Esophagus squamous epithelium (tissue), 5 donors: ENCODE measurements around the gene ZC3H14. TPM values are rescaled to one million over a fixed set of nuclear protein-coding genes. Genes with fewer than 3 reads are reported as not detected.

ENCODE experiments used
- DNase-seq: peaks from one replicate; lab custom pipeline; 2025; lab: John Stamatoyannopoulos, UW
- H3K27ac ChIP-seq, 4 donors: fragments of 200-600 bp; sonication (generic); one replicate each; pipeline ENCODE4 v1.5.1; 2016 to 2019; ENCODE audit warnings: mild to moderate bottlenecking in 1 of 4
- H3K27me3 ChIP-seq, 4 donors: fragments of 200-600 bp; sonication (generic); 1 replicate in 3 of 4; 2 replicates in 1 of 4; pipeline versions ENCODE4 v1.5.1 to v1.6.0; 2017 to 2021; ENCODE audit warnings: antibody characterized with exemption in 1 of 4
- H3K36me3 ChIP-seq, 3 donors: fragments of 200-600 bp; sonication (generic); one replicate each; pipeline ENCODE4 v1.5.1; 2016 to 2019
- H3K4me1 ChIP-seq, 3 donors: fragments of 200-600 bp; sonication (generic); one replicate each; pipeline ENCODE4 v1.5.1; 2017 to 2019
- H3K4me3 ChIP-seq, 4 donors: fragments of 200-600 bp; sonication (generic); 1 replicate in 3 of 4; 2 replicates in 1 of 4; pipeline ENCODE4 v1.5.1; 2016 to 2019; ENCODE audit warnings: mild to moderate bottlenecking in 2 of 4, moderate library complexity in 1 of 4
- H3K9me3 ChIP-seq, 3 donors: fragments of 200-600 bp; sonication (generic); one replicate each; pipeline ENCODE4 v1.5.1; 2016 to 2019
- POLR2A ChIP-seq, 4 donors: fragments of 450-650 bp; IDR thresholded peaks; one replicate each; pipeline ENCODE4 v1.6.1; 2017; ENCODE audit warnings: antibody characterized with exemption in 4 of 4, mild to moderate bottlenecking in 4 of 4, moderate library complexity in 3 of 4
- WGBS, 2 donors: methylation state at CpG; one replicate each; pipeline ENCODE4 v1.1.5; 2018; 5-methylcytosine and 5-hydroxymethylcytosine counted together
- intact Hi-C: fragments of 100-400 bp; cut with DNase I; formaldehyde crosslinking; loops from one replicate; pipeline ENCODE4 v1.15.0; 2022
- total RNA-seq, 4 donors: library from RNA; depleted of rRNA; stranded (reverse); fragments of >200 nt; gene quantifications; one replicate each; pipeline ENCODE4 v1.1.0, GENCODE V29; 2016
- TF ChIP-seq, protein P1 (sequence below), 6 experiments: fragments of 450-650 bp in 4 of 6; fragments of 200-600 bp in 2 of 6; sonication (generic) in 2 of 6; IDR thresholded peaks; one replicate each; pipeline ENCODE4 v1.5.1; 2016 to 2019; ENCODE audit warnings: antibody characterized with exemption in 6 of 6, mild to moderate bottlenecking in 4 of 6, moderate library complexity in 4 of 6
- donor health status: DM: yes; HTN: yes; CAD: no.

The ZC3H14 gene
- total RNA-seq, 4 donors from 2014 or later: 28.3 to 52.3 (median 36.1) TPM

DNA sequence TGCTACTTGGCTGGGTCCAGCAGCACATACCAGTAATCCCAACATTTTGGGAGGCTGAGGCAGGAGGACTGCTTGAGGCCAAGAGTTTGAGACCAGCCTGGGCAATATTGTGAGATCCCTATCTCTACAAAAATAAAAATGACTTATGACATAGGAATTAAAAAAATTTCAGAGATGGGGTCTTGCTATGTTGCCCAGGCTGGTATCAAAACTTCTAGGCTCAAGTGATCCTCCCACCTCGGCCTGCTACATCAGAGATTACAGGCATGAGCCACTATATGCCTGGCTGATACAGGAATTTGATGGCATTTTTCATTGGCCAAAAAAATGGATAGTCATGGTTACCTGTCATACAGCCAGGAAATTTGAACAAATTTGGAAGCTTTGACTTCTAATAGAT is 54.6 kb downstream of the ZC3H14 start:
- TF ChIP-seq, protein P1, sequence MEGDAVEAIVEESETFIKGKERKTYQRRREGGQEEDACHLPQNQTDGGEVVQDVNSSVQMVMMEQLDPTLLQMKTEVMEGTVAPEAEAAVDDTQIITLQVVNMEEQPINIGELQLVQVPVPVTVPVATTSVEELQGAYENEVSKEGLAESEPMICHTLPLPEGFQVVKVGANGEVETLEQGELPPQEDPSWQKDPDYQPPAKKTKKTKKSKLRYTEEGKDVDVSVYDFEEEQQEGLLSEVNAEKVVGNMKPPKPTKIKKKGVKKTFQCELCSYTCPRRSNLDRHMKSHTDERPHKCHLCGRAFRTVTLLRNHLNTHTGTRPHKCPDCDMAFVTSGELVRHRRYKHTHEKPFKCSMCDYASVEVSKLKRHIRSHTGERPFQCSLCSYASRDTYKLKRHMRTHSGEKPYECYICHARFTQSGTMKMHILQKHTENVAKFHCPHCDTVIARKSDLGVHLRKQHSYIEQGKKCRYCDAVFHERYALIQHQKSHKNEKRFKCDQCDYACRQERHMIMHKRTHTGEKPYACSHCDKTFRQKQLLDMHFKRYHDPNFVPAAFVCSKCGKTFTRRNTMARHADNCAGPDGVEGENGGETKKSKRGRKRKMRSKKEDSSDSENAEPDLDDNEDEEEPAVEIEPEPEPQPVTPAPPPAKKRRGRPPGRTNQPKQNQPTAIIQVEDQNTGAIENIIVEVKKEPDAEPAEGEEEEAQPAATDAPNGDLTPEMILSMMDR (IDR thresholded peaks at IDR 0.05): no peak
- TF ChIP-seq POLR2A (IDR thresholded peaks at IDR 0.05): no peak
- peaks cover 0 to 25% (median 0%) of the 10 kb centered on the region in 3 donors for H3K36me3 ChIP-seq
- no peaks in the 10 kb centered on the region for H3K9me3 ChIP-seq
- H3K27me3 ChIP-seq: no peaks in the 10 kb centered on the region
- WGBS, 2 donors: 45 to 88% methylated on average over 1 of the region's 1 CpG
- intact Hi-C loops: no loop called here
- no peak for DNase-seq
- peaks cover 0 to 32% (median 8%) of the 10 kb centered on the region in 3 donors for H3K4me1 ChIP-seq
- no peak overlapping the region for H3K4me3 ChIP-seq
- H3K27ac ChIP-seq: no peak overlapping the region

DNA sequence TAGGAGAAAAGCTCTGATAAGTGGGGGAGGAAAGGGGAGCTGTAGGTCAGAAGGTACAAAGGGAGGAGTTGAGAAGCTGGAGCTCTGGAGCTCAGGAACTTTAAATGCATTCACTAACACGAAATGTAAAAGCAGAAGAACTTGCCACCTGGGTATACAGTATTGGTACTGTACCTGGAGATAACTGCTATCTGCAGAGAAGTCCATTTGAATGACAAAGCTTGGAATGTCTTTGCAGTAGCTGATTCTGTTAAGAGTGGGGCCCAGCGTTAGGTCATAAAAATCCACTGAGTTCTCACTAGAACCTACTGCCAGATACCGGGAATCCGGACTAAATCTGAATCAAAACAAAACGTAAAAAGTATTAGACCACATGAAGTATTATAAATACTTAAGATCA is 55.6 kb downstream of the ZC3H14 start:
- 80 to 89% methylated on average over 5 of the region's 5 CpGs for WGBS, 2 donors
- intact Hi-C loops: no loop called here
- no peaks in the 10 kb centered on the region for H3K9me3 ChIP-seq
- TF ChIP-seq, protein P1 (IDR thresholded peaks at IDR 0.05): no peak
- no peak for TF ChIP-seq POLR2A (IDR thresholded peaks at IDR 0.05)
- no peaks in the 10 kb centered on the region for H3K27me3 ChIP-seq
- peaks cover 0 to 15% (median 0%) of the 10 kb centered on the region in 3 donors for H3K36me3 ChIP-seq
- H3K4me1 ChIP-seq: peaks cover 0 to 27% (median 7%) of the 10 kb centered on the region in 3 donors
- H3K4me3 ChIP-seq: no peak overlapping the region
- no peak for DNase-seq
- no peak overlapping the region for H3K27ac ChIP-seq

DNA sequence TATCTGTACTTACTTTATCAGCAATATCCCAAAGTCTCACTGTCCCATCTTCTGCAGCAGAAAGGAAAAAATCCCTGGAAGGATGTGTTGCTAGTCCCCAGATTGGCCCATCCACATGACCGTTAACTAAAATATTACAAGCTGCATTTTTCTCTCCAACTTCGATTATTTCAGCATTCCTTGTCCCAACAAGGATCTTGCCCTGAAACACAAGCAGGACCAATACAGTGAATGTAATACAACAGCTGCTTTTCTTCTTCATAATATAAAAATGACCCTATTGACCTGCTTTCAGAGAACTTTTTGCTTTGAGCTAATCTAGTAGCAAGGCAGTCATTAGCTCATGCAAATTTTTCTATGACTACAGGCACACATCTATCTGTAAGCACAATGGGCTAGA is 58.3 kb downstream of the ZC3H14 start:
- intact Hi-C loops: no loop called here
- H3K27ac ChIP-seq: no peak overlapping the region
- H3K4me1 ChIP-seq: peaks cover 0 to 11% (median 0%) of the 10 kb centered on the region in 3 donors
- TF ChIP-seq, protein P1 (IDR thresholded peaks at IDR 0.05): no peak
- no peak for TF ChIP-seq POLR2A (IDR thresholded peaks at IDR 0.05)
- no peaks in the 10 kb centered on the region for H3K27me3 ChIP-seq
- WGBS, 2 donors: 70 to 80% methylated on average over 2 of the region's 2 CpGs
- H3K9me3 ChIP-seq: no peaks in the 10 kb centered on the region
- DNase-seq: no peak
- H3K36me3 ChIP-seq: peaks cover 0 to 5% (median 0%) of the 10 kb centered on the region in 3 donors
- H3K4me3 ChIP-seq: no peak overlapping the region

DNA sequence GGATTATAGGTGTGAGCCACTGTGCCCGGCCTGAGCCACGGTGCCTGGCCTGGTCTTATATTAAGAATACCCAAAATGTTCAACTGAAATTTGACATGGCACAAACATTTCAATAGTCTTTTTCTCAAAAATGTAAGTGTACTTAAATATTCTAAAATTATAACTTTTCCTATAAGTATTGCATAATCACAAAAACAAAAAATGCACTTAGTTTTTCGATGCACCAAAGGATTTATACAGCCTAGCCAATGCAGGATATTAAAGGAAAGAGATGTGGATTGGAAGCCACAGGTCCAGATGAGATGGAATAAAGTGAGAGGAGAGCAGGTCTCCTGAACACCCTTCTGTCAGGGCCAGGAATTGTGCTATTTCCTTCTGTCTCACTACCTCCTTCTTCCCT is 62.8 kb downstream of the ZC3H14 start:
- H3K4me1 ChIP-seq: no peaks in the 10 kb centered on the region
- H3K27ac ChIP-seq: no peak overlapping the region
- H3K4me3 ChIP-seq: no peak overlapping the region
- TF ChIP-seq, protein P1 (IDR thresholded peaks at IDR 0.05): no peak
- TF ChIP-seq POLR2A (IDR thresholded peaks at IDR 0.05): no peak
- 100% methylated on average over 1 to 3 of the region's 3 CpGs for WGBS, 2 donors
- H3K27me3 ChIP-seq: no peaks in the 10 kb centered on the region
- H3K36me3 ChIP-seq: peaks cover 0 to 4% (median 0%) of the 10 kb centered on the region in 3 donors
- intact Hi-C loops: no loop called here
- no peak for DNase-seq
- no peaks in the 10 kb centered on the region for H3K9me3 ChIP-seq

DNA sequence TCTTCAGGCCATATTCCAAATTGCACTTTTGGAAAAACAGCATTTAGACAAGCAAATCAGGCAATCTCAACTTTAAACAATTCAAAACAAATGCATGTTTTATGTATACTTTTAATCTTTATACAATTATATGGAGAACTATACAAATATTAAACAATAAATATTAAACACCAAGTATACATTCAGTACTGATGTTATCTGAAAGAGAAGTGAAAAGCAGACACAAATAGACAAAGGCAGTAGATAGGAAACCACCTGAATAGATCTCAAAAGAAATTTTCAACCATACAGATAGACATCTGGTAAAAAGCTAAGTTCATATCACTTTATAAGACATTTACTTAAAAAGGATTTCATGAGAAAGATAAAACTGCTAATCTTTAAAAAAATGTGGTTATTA is 65.2 kb downstream of the ZC3H14 start:
- no peaks in the 10 kb centered on the region for H3K9me3 ChIP-seq
- no peak for DNase-seq
- H3K36me3 ChIP-seq: peaks cover 0 to 4% (median 0%) of the 10 kb centered on the region in 3 donors
- H3K27ac ChIP-seq: no peak overlapping the region
- no peak overlapping the region for H3K4me3 ChIP-seq
- no peak for TF ChIP-seq POLR2A (IDR thresholded peaks at IDR 0.05)
- intact Hi-C loops: no loop called here
- no peaks in the 10 kb centered on the region for H3K4me1 ChIP-seq
- H3K27me3 ChIP-seq: no peaks in the 10 kb centered on the region

DNA sequence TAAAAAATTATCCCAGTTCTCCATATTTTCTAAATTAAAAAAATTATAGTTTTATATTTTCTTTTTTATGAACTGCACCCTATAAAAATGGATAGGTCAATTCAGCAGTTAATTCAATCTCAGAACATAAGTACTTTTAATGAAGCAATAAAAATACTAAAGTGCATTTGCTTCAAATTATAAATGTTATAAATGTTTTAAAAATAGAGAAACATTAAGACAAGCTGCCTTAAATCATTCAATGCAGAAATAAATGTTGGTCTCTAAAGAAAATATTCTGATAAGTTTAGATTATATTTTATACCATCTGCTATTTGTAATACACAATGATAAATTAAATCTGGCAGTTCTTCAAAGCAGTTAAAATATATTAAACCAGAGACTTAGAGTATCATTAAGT is 65.6 kb downstream of the ZC3H14 start:
- intact Hi-C loops: no loop called here
- DNase-seq: no peak
- peaks cover 0 to 4% (median 0%) of the 10 kb centered on the region in 3 donors for H3K36me3 ChIP-seq
- TF ChIP-seq, protein P1 (IDR thresholded peaks at IDR 0.05): no peak
- TF ChIP-seq POLR2A (IDR thresholded peaks at IDR 0.05): no peak
- no peaks in the 10 kb centered on the region for H3K4me1 ChIP-seq
- no peak overlapping the region for H3K4me3 ChIP-seq
- no peaks in the 10 kb centered on the region for H3K9me3 ChIP-seq
- no peaks in the 10 kb centered on the region for H3K27me3 ChIP-seq
- no peak overlapping the region for H3K27ac ChIP-seq
